Testis (tissue), 2 donors: ENCODE results near the gene CACNA1I.

Experiments
- CTCF ChIP-seq, 3 experiments: fragments of 450-650 bp in 2 of 3; fragments of 200-600 bp in 1 of 3; sonication (generic) in 1 of 3; IDR thresholded peaks; one replicate each; pipeline ENCODE4 v1.5.1; 2016 to 2019; ENCODE audit warnings: antibody characterized with exemption in 3 of 3, mild to moderate bottlenecking in 2 of 3, moderate library complexity in 1 of 3
- POLR2A ChIP-seq: fragments of 450-650 bp; IDR thresholded peaks from one replicate; pipeline ENCODE4 v1.6.1; 2017; ENCODE audit warnings: antibody characterized with exemption, mild to moderate bottlenecking, moderate library complexity

- TF ChIP-seq CTCF (IDR thresholded peaks at IDR 0.05) (no peak), POLR2A (no peak)
These were observed 129.2 kb downstream of the CACNA1I start for GRCh38 chr22:39699631-39700360.
